Measurements from ENCODE around the gene DPP10.
"Not testable (repeated sequence)": the region's sequence is repeated elsewhere in the genome, so short reads cannot be mapped to it uniquely, and the experiment has no call there.

Gene DPP10

DNA sequence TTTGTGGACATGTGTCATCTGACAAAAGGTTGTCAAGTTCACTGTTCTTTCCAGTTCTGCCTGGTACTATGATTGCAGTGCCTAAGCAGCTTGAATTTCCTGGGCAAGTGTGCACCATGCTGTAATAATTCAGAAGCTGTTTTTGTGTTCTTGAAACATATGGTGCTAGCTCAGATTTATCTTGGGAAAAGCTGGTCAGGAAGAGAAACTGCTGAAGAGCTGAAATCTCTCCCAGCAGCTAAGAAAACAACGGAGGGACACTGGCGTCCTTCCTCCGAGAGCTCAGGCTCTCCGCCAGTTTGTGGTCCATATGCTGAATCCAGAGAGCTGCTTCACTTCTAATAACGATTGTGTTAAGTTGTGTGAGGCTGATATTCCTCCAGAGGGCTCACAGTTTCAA, 642.0 kb downstream of the DPP10 start:
- Histone ChIP-seq H3K79me2 (ENCODE audit: insufficient read depth, low read length) (no peaks in the 10 kb centered on the region), H3K4me1 (ENCODE audit: insufficient read depth, low read length, poor library complexity, severe bottlenecking) (no peaks in the 10 kb centered on the region), H3K36me3 (ENCODE audit: insufficient read depth, low read length) (no peaks in the 10 kb centered on the region), H4K20me1 (ENCODE audit: insufficient read depth, low read length, poor library complexity, severe bottlenecking) (no peaks in the 10 kb centered on the region), H3K9ac (ENCODE audit: low read depth, low read length, poor library complexity, severe bottlenecking) (no peak overlapping the region), H3K27me3 (ENCODE audit: insufficient read depth, low read length, poor library complexity, severe bottlenecking) (no peaks in the 10 kb centered on the region), H3K9me3 (ENCODE audit: insufficient read depth, low read depth, low read length) (no peaks in the 10 kb centered on the region), H3K4me3 (ENCODE audit: low read length, poor library complexity, severe bottlenecking) (no peak overlapping the region), H3F3A (ENCODE audit: low read depth) (no peaks in the 10 kb centered on the region), H2AFZ (ENCODE audit: low read length) (no peak overlapping the region), H3K9me2 (replicated peaks; ENCODE audit: low read depth, low read length) (no peaks in the 10 kb centered on the region), H3K4me2 (ENCODE audit: low read depth, low read length, poor library complexity, severe bottlenecking) (no peak overlapping the region)
- TF ChIP-seq EZH2phosphoT487 (IDR thresholded peaks at IDR 0.05; ENCODE audit: borderline replicate concordance), result no peak
- TF ChIP-seq, protein P1, sequence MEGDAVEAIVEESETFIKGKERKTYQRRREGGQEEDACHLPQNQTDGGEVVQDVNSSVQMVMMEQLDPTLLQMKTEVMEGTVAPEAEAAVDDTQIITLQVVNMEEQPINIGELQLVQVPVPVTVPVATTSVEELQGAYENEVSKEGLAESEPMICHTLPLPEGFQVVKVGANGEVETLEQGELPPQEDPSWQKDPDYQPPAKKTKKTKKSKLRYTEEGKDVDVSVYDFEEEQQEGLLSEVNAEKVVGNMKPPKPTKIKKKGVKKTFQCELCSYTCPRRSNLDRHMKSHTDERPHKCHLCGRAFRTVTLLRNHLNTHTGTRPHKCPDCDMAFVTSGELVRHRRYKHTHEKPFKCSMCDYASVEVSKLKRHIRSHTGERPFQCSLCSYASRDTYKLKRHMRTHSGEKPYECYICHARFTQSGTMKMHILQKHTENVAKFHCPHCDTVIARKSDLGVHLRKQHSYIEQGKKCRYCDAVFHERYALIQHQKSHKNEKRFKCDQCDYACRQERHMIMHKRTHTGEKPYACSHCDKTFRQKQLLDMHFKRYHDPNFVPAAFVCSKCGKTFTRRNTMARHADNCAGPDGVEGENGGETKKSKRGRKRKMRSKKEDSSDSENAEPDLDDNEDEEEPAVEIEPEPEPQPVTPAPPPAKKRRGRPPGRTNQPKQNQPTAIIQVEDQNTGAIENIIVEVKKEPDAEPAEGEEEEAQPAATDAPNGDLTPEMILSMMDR (conservative IDR thresholded peaks at IDR 0.05; ENCODE audit: low read length), result no peak

DNA sequence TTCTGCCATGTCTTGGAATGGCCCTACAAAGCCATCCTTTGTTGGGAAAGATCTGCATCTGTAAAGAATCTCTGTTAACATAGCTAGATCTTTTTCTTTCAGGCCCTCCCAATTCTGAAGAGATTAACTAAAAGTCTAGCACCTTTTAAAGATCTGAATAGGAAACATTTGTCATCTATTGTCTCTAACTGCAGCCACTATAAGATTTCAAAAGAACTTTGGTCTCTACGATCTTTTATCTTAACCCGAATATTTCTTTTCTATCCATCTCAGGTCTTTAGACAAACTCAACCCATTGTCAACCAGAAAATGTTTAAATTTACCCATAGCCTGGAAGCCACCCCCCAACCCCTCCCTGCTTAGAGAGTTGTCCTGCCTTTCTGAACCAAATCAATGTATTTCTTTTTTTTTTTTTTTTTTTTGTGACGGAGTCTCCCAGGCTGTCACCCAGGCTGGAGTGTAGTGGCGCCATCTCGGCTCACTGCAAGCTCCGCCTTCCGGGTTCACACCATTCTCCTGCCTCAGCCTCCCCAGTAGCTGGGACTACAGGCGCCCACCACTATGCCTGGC, 643.7 kb downstream of the DPP10 start:
- H3K9me2 ChIP-seq (replicated peaks; ENCODE audit: low read depth, low read length); H2AFZ ChIP-seq (ENCODE audit: low read length); H3K4me3 ChIP-seq (ENCODE audit: low read length, poor library complexity, severe bottlenecking); H3K9me3 ChIP-seq (ENCODE audit: insufficient read depth, low read depth, low read length); H3K36me3 ChIP-seq (ENCODE audit: insufficient read depth, low read length); H3K4me2 ChIP-seq (ENCODE audit: low read depth, low read length, poor library complexity, severe bottlenecking); H3K4me1 ChIP-seq (ENCODE audit: insufficient read depth, low read length, poor library complexity, severe bottlenecking); H3K79me2 ChIP-seq (ENCODE audit: insufficient read depth, low read length); H4K20me1 ChIP-seq (ENCODE audit: insufficient read depth, low read length, poor library complexity, severe bottlenecking); H3F3A ChIP-seq (ENCODE audit: low read depth); H3K27me3 ChIP-seq (ENCODE audit: insufficient read depth, low read length, poor library complexity, severe bottlenecking); H3K9ac ChIP-seq (ENCODE audit: low read depth, low read length, poor library complexity, severe bottlenecking): not testable (repeated sequence)

DNA sequence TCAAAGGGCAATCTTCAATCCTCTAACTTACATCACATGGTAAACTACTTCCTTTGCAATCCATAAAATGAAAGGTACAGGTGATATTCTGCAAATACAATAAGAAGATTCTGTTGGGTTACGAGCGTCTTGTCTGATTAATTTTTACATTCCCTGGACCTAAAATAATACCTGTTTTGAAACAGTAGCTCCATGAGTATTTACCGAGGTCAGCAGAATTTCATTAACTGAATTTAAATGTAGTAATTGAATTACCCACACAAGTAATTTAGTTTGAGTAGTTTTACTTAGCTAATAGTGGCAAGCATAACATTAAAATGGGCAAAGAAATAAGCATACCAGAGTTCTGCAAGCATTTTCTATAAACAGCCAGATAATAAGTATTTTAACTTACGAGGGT, 652.0 kb downstream of the DPP10 start:
- no peaks in the 10 kb centered on the region for H3K27me3 ChIP-seq (ENCODE audit: insufficient read depth, low read length, poor library complexity, severe bottlenecking)
- H3K4me3 ChIP-seq (ENCODE audit: low read length, poor library complexity, severe bottlenecking), result no peak overlapping the region
- H2AFZ ChIP-seq (ENCODE audit: low read length), result no peak overlapping the region
- H3K4me2 ChIP-seq (ENCODE audit: low read depth, low read length, poor library complexity, severe bottlenecking), result no peak overlapping the region
- H4K20me1 ChIP-seq (ENCODE audit: insufficient read depth, low read length, poor library complexity, severe bottlenecking), result no peaks in the 10 kb centered on the region
- H3K4me1 ChIP-seq (ENCODE audit: insufficient read depth, low read length, poor library complexity, severe bottlenecking), result no peaks in the 10 kb centered on the region
- no peaks in the 10 kb centered on the region for H3K9me3 ChIP-seq (ENCODE audit: insufficient read depth, low read depth, low read length)
- H3K36me3 ChIP-seq (ENCODE audit: insufficient read depth, low read length), result no peaks in the 10 kb centered on the region
- H3F3A ChIP-seq (ENCODE audit: low read depth), result no peaks in the 10 kb centered on the region
- H3K9ac ChIP-seq (ENCODE audit: low read depth, low read length, poor library complexity, severe bottlenecking), result no peak overlapping the region
- H3K79me2 ChIP-seq (ENCODE audit: insufficient read depth, low read length), result no peaks in the 10 kb centered on the region
- H3K9me2 ChIP-seq (replicated peaks; ENCODE audit: low read depth, low read length), result no peaks in the 10 kb centered on the region
- TF ChIP-seq, protein P1 (conservative IDR thresholded peaks at IDR 0.05; ENCODE audit: low read length), result no peak
- no peak for TF ChIP-seq EZH2phosphoT487 (IDR thresholded peaks at IDR 0.05; ENCODE audit: borderline replicate concordance)

DNA sequence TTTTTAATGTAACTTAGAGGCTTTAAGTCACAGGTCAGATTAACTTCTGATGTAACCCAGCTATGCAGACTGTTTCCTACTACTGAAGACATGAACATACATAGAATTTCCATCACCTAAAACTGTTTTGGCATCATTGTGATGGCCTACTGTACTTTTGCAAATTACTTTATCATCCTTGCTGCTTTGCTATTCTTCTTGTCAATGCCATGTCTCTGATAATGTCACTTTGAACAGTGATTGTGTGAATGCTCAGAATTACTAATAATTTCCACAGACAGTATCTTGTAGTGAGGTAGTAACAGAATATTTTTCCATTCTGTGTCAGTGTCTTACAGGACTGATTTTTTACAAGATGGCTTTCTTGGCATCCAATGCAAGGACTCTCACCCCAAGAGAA, 663.5 kb downstream of the DPP10 start:
- H3K9me2 ChIP-seq (replicated peaks; ENCODE audit: low read depth, low read length), result no peaks in the 10 kb centered on the region
- no peak overlapping the region for H3K4me3 ChIP-seq (ENCODE audit: low read length, poor library complexity, severe bottlenecking)
- H3K36me3 ChIP-seq (ENCODE audit: insufficient read depth, low read length), result no peaks in the 10 kb centered on the region
- H4K20me1 ChIP-seq (ENCODE audit: insufficient read depth, low read length, poor library complexity, severe bottlenecking), result no peaks in the 10 kb centered on the region
- H3K27me3 ChIP-seq (ENCODE audit: insufficient read depth, low read length, poor library complexity, severe bottlenecking), result no peaks in the 10 kb centered on the region
- TF ChIP-seq EZH2phosphoT487 (IDR thresholded peaks at IDR 0.05; ENCODE audit: borderline replicate concordance), result no peak
- TF ChIP-seq, protein P1 (conservative IDR thresholded peaks at IDR 0.05; ENCODE audit: low read length), result no peak
- no peaks in the 10 kb centered on the region for H3K79me2 ChIP-seq (ENCODE audit: insufficient read depth, low read length)
- H3F3A ChIP-seq (ENCODE audit: low read depth), result no peaks in the 10 kb centered on the region
- no peak overlapping the region for H2AFZ ChIP-seq (ENCODE audit: low read length)
- H3K9ac ChIP-seq (ENCODE audit: low read depth, low read length, poor library complexity, severe bottlenecking), result no peak overlapping the region
- H3K4me2 ChIP-seq (ENCODE audit: low read depth, low read length, poor library complexity, severe bottlenecking), result no peak overlapping the region
- no peaks in the 10 kb centered on the region for H3K4me1 ChIP-seq (ENCODE audit: insufficient read depth, low read length, poor library complexity, severe bottlenecking)
- H3K9me3 ChIP-seq (ENCODE audit: insufficient read depth, low read depth, low read length), result no peaks in the 10 kb centered on the region
